Dedifferentiated amniotic fluid mesenchymal stem cell (primary cell): ENCODE data around the gene CMC1.
"Not testable (repeated sequence)": the region's sequence is repeated elsewhere in the genome, so short reads cannot be mapped to it uniquely, and the experiment has no call there.

Experiments
- DNase-seq: peaks from one replicate; pipeline ENCODE4 v3.0.0-alpha.2; 2016; ENCODE audit errors: extremely low spot score

CMC1 gene

GRCh38 chr3:28244491-28244890 is 3.1 kb downstream of the CMC1 start:
- DNase-seq, result no peak

DNA sequence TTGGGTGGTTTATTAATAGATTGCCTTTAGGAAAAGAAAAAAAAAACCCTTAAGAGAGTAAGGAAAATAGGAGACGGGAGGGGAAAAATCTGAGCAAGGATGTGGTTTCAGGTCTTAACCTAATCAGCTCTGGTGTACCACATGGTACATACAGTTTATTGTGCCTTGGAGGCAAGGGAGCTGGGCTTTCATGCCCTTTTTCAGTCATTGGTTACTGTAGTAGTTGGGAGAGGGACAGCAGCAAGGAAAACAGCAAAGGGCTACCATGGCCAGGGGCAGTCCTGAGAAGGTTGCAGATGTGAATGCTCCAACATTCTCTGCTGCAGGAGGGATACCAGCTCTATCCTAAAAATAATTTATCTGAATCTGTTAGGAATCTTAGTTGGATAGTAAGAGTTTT is 5.9 kb downstream of the CMC1 start:
- no peak for DNase-seq

DNA sequence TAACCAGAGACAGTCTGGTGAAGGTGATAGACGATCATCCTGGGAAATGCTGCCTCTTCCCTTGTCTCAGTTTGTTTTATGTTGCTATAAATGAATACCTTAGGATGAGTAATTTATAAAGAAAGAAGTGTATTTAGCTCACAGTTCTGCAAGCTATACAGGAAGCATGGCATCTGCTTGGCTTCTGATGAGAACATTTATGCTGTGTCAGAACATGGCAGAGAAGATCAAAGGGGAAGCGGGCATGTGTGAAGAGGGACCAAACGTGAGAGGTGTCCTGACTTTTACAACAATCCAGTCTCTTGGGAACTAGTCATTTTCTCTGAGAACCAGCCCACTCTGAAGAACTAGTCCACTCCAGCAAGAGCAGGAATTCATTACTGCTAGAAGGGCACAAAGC is 9.6 kb downstream of the CMC1 start:
- no peak for DNase-seq

DNA sequence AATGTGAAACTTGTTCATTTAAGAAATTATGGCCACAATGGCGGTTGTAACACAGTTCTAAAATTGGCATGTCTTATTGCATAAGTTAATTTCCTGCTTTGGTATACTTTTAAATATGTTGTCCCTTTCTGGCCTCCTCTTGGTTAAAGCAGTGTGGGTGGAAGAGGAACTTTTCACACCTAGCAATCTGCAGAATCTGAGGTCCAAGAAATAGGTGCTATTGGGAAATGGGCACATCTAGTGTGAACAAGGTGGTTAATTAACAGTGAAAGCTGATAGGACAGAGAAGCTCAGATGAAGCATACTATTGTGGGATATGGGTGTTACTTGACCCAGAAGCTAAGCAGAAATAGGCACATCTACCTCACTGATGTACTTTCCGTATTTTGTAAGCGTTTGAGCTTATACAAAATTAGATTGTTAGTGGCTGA is 10.6 kb downstream of the CMC1 start:
- no peak for DNase-seq

DNA sequence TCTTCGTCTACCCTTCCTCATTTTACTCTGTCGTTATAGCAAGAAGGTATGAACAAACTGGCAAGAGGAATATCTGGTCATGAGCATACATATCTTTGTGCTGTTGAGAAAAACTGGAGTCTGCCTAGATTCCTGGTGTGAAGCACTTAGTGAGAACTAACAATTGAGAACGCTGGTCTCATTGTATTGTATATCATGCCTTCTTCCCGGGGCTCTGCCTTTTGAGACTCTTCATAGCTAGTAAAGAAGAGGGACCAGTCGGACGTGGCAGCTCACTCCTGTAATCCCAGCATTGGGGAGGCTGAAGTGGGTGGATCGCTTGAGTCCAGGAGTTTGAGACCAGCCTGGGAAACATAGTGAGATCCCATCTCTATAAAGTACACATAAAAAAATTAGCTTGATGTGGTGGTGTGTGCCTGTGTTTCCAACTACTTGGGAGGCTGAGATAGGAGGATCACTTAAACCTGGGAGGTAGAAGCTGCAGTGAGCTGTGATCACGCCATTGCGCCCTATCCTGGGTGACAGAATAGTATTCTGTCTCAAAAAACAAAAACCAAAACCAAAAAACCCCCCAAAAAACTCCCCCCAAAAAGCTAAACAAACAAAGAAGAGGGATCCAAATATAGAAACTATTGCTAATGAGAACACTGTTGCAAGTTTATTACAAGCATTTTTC is 11.8 kb downstream of the CMC1 start:
- DNase-seq, result no peak

GRCh38 chr3:28262001-28262400 is 20.6 kb downstream of the CMC1 start:
- DNase-seq, result no peak

DNA sequence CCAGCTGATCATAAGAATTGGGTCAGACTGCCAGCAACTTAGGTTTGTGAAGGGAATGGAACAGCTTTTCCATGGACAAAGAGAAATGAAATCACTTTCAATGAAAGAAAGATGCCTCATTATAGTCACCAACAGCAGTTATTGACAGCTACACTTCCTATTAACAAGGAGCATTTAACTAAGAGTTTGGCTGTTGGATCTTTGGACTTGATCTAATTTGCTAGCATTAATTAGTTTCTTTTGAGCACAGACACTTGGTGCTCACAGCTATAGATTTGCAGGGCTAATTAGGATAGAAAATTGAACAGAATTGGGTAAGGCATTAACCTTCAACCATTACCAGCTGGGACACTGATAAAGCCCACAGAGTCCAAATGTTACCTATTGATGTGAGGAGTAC is 24.2 kb downstream of the CMC1 start:
- DNase-seq, result no peak

DNA sequence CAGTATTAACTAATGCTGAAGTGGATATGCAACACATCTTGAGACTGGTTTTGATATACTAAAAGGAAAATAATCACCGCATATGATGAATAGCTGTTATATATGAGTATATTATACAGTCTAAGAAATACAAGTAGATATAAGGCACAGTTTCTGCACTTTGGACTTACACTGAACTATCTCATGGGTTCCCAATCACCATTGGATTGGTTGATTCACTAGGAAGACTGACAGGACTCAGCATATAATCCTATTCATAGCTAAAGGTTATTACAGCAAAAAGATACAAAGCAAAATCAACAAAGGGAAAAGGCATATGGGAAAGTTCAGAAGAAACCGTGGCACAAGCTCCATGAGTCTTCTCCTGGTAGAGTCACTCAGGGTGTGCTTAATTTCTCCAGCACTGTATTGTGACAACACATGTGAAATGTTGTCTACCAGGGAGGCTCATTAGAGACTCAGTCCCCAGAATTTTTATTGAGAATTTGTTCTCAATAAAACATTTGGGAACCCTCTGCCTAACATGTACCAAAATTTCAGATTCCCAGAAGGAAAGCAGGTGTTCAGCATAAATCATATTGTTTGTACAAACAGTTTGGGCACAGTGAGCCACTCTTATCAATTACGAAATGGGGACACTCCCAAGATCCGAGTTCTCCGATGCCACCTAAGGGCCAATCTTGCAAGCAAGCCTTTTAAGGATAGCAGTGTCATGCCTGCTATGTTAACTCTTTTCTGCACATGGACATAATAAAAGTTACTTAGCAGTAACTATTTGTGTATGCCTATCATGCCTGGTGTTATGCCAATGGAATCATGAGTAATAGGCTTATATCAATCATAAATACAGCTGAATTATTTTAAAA is 26.8 kb downstream of the CMC1 start:
- no peak for DNase-seq

DNA sequence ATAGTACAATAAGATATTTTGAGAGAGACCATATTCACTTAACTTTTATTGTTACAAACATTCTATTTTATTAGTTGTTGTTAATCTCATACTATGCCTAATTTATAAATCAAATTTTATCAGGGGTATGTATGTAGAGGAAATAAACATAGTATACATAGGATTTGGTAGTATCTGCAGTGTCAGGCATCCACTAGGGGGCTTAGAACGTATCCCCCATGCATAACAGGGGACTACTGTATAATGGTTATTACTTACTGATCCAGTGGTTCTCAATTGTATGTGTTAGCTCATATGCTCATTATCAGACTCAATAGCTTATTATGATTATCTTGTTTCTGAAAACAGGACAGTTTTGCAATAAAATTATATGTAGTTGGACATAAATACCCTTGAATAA is 27.6 kb downstream of the CMC1 start:
- no peak for DNase-seq

DNA sequence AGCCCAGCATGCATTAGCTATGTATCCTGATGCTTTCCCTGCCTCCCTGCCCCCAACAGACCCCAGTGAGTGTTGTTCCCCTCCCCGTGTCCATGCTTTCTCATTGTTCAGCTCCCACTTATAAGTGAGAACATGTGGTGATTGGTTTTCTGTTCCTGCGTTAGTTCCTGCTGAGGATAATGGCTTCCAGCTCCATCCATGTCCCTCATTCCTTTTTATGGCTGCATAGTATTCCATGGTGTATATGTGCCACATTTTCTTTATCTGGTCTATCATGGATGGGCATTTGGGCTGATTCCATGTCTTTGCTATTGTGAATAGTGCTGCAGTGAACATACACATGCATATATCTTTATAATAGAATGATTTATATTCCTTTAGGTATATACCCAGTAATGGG is 28.5 kb downstream of the CMC1 start:
- DNase-seq, result not testable (repeated sequence)

DNA sequence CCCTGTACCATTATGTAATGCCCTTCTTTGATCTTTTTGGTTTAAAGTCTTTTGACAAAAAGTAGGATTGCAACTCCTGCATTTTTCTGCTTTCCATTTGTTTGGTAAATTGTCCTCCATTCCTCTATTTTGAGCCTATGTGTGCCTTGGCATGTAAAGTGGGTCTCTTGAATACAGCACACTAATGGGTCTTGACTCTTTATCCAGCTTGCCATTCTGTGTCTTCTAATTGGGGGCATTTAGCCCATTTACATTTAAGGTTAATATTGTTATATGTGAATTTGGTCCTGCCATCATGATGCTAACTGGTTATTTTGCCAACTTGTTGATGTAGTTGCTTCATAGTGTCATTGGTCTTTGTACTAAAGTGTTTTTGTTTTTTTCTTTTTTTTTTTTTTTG is 32.4 kb downstream of the CMC1 start:
- DNase-seq, result no peak

- no peak for DNase-seq
Observed at GRCh38 chr3:28278918-28279317, 37.5 kb downstream of the CMC1 start.

GRCh38 chr3:28279770-28280169 is 38.4 kb downstream of the CMC1 start:
- DNase-seq, result no peak

- no peak for DNase-seq
Observed at GRCh38 chr3:28280781-28281180, 39.4 kb downstream of the CMC1 start.

- peak; percentile 35 for DNase-seq
Observed at GRCh38 chr3:28286595-28286994, 45.2 kb downstream of the CMC1 start.

- no peak for DNase-seq
Observed at GRCh38 chr3:28287046-28287445, 45.6 kb downstream of the CMC1 start.

DNA sequence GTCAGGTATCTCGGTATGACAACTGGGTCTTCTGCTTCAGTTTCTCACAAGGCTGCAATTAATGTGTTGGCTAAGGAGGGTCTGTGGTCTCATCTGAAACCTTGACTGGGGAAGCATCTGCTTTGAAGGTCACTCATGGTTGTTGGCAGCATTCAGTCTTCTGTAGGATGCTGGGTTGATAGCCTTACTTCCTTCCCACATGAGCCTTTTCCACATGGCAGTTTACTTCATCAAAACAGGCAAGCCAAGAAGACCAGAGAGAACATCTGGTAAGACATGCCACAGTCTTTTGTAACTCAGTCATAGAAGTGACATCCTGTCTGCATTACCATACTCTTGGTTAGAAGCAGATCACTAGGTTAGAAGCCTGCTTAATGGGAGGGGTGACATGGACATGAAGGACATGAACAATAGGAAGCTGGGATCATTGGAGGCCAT is 49.5 kb downstream of the CMC1 start:
- DNase-seq, result no peak

GRCh38 chr3:28291577-28291976 is 50.2 kb downstream of the CMC1 start:
- no peak for DNase-seq

DNA sequence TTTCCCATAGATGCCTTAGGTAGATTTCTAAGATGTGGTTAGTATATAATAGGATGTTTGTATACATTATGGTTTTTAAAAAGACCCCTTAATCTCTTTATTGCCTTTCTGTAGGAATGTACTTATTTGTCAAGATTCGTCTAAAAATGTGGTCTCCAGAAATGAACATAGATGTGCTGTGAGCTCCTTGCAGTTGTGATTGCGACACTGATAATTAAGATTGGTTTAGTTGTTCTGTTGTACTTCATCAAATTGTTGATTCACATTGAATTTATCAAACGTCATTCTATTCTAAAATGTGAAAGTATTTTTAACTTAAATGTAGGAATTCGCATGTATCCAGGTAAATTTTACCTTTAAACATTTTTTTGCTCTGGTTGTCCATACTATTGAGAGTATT is 51.2 kb downstream of the CMC1 start:
- no peak for DNase-seq

DNA sequence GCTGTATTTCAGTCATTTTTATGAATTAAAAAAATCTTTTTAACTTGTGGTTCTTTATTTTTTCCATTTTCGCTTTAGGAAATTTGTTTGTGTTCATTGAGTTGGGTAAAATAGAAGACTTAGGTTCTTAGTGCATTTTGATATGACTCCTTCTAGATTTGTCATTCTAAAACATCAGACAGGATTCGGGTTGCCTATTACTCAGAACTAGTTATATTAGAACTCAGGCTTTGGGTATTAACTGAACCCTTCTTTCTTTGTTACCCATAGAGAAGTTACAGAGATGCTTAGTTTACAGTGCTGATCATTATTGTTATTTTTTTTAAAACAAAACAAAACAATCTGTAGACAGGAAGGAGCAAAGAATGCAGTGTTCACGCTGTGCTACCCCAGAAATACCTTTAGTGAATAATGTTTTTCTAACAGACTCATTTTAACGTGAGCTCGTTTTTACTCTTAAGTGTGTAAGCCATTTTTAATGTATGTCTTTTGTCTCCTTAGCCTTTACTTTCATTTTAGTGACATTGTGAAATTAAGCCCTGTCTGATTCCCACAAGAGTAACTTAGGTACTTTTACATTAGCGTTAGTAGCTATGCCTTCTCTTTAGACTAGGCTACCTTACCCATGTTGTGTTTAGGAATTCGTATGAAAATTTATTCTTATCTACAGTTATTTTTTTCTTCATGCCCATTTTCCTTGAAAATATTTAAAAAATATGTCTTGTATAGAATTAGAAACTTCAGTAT is 53.4 kb downstream of the CMC1 start:
- no peak for DNase-seq

DNA sequence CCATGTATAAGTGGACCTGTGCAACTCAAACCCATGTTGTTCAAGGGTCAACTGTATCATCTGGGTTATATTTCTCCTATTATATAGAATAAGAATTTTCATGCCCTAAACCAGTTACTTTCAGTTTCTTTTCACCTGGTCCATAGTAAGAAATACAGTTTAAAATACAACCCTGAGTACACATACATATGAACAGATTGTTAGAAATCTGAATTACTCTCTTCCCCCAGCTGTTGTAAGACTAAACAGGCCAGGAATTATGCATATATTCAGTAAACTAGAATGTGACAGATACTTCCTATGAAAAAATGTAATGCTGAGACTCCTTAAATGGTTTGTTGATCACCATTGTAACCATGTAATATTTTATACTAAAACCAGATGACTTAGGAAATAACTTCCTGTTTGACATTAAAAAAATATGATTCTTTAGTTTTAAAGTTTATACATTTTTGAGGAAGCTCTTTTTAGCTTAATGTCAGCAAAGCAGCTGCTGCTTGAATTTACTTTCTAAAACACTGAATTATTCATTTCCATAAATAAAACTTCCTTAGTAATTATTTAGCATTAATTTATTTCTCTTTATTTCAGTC is 54.6 kb downstream of the CMC1 start:
- DNase-seq, result peak; percentile 26

DNA sequence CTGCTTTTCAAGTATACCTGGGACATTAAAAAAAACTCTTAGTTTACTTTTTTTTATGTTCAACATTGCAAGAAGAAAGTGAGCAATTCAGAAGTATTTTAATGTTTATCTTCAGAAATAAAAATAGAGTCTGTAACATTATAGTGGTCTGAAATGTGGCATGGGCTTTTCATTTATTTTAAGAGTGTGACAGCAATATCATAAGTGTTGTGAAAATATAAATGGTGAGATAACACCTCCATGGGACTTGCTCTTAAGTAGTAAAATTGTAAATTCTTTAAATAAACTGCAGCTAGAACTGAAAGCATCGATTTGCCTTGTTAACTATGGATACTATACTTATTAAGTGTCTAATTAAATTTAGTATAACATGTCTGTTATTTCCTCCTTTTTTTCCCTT is 58.3 kb downstream of the CMC1 start:
- no peak for DNase-seq
